ENCODE results near the gene TCP1.
A peak's percentile ranks its signal among the peaks of the same experiment; 100 is the strongest.
"Not testable (repeated sequence)": the region's sequence is repeated elsewhere in the genome, so short reads cannot be mapped to it uniquely, and the experiment has no call there.

Gene TCP1

GRCh38 chr6:159819932-159820640 lies 30.7 kb upstream of the TCP1 start:
- H3K9ac ChIP-seq, result peak overlapping the region; percentile 84
- TF ChIP-seq Cebpa-rat (IDR thresholded peaks at IDR 0.05), result no peak
- H4K20me1 ChIP-seq, result no peaks in the 10 kb centered on the region
- peak overlapping the region; percentile 95 for H3K27ac ChIP-seq
- no peaks in the 10 kb centered on the region for H3K9me3 ChIP-seq
- peaks cover 77% of the 10 kb centered on the region for H3K4me1 ChIP-seq
- peak overlapping the region; percentile 58 for H3K4me3 ChIP-seq
- no peaks in the 10 kb centered on the region for H3K36me3 ChIP-seq
- H3K4me2 ChIP-seq, result peak overlapping the region; percentile 99
- H3K27me3 ChIP-seq, result no peaks in the 10 kb centered on the region

DNA sequence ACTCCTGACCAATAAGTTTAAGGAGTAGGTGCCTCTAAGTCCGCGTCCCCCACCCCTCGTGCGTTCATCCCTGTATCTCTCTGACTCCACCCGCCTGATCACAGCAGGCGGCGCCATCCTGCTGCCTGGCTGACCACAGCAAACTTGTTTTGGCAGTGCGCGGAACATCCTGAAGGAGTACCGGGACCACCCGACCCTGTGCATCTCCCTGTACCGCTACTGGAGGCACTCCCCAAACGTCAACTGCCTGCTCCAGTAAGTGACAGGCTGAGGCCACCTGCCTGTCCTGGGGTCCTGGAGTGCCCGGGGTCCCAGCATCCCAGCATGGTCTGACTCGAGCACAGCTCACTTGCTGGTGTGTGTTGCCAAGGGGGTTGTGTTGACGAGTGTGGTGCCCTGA lies 29.7 kb upstream of the TCP1 start:
- Histone ChIP-seq H3K27ac (peak overlapping the region; percentile 95), H3K4me3 (peak overlapping the region; percentile 58), H3K4me2 (peak overlapping the region; percentile 99), H3K27me3 (no peaks in the 10 kb centered on the region), H3K36me3 (no peaks in the 10 kb centered on the region), H4K20me1 (no peaks in the 10 kb centered on the region), H3K9me3 (no peaks in the 10 kb centered on the region), H3K4me1 (peaks cover 77% of the 10 kb centered on the region), H3K9ac (peak overlapping the region; percentile 84)
- no peak for TF ChIP-seq Cebpa-rat (IDR thresholded peaks at IDR 0.05)

- no peak overlapping the region for H3K4me3 ChIP-seq
- no peak for TF ChIP-seq Cebpa-rat (IDR thresholded peaks at IDR 0.05)
- peak overlapping the region; percentile 95 for H3K27ac ChIP-seq
- H3K9me3 ChIP-seq, result no peaks in the 10 kb centered on the region
- peak overlapping the region; percentile 99 for H3K4me2 ChIP-seq
- H3K9ac ChIP-seq, result peak overlapping the region; percentile 84
- H3K4me1 ChIP-seq, result peaks cover 67% of the 10 kb centered on the region
- no peaks in the 10 kb centered on the region for H4K20me1 ChIP-seq
- H3K36me3 ChIP-seq, result no peaks in the 10 kb centered on the region
- no peaks in the 10 kb centered on the region for H3K27me3 ChIP-seq
Observed at GRCh38 chr6:159817951-159818739, 28.7 kb upstream of the TCP1 start.

DNA sequence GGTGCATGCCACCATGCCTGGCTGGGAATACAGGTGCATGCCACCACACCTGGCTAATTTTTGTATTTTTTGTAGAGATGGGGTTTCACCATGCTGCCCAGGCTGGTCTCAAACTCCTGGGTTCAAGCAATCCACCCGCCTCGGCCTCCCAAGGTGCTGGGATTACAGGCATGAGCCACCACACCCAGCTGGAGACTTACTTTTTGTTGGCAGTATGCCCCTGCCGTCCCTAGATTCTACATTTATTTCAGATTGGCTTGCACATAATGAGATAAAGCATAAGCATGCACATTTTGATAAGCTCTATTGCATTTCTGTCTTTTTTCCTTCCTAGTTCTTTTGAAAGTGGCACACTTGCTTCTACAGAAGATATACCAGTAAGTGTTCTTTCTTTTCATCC lies 27.4 kb upstream of the TCP1 start:
- H3K4me3 ChIP-seq, H3K9ac ChIP-seq, H3K36me3 ChIP-seq, H3K27me3 ChIP-seq, H4K20me1 ChIP-seq, H3K4me2 ChIP-seq, H3K9me3 ChIP-seq: not testable (repeated sequence)
- 0 out of 2 replicates have a peak overlapping the region, but pooled peaks have one; percentile 40 for H3K27ac ChIP-seq
- peaks cover 53% of the 10 kb centered on the region for H3K4me1 ChIP-seq

GRCh38 chr6:159815410-159815809 lies 26.0 kb upstream of the TCP1 start:
- no peak for TF ChIP-seq Cebpa-rat (IDR thresholded peaks at IDR 0.05)
- no peak overlapping the region for H3K4me3 ChIP-seq
- H4K20me1 ChIP-seq, result no peaks in the 10 kb centered on the region
- H3K4me1 ChIP-seq, result peaks cover 40% of the 10 kb centered on the region
- no peak overlapping the region for H3K27ac ChIP-seq
- no peak overlapping the region for H3K9ac ChIP-seq
- H3K9me3 ChIP-seq, result no peaks in the 10 kb centered on the region
- no peak overlapping the region for H3K4me2 ChIP-seq
- no peaks in the 10 kb centered on the region for H3K36me3 ChIP-seq
- H3K27me3 ChIP-seq, result no peaks in the 10 kb centered on the region

GRCh38 chr6:159813781-159814180 lies 24.4 kb upstream of the TCP1 start:
- Histone ChIP-seq H3K4me2 (no peak overlapping the region), H3K9me3 (no peaks in the 10 kb centered on the region), H3K27ac (no peak overlapping the region), H3K4me1 (peaks cover 27% of the 10 kb centered on the region), H4K20me1 (no peaks in the 10 kb centered on the region), H3K9ac (no peak overlapping the region), H3K27me3 (no peaks in the 10 kb centered on the region), H3K4me3 (no peak overlapping the region), H3K36me3 (no peaks in the 10 kb centered on the region)
- TF ChIP-seq Cebpa-rat (IDR thresholded peaks at IDR 0.05), result no peak

- Histone ChIP-seq H4K20me1 (no peaks in the 10 kb centered on the region), H3K9ac (no peak overlapping the region), H3K36me3 (no peaks in the 10 kb centered on the region), H3K4me2 (no peak overlapping the region; the same call in 1 of the 2 replicates), H3K4me1 (no peaks in the 10 kb centered on the region; the same call in 1 of the 2 replicates), H3K9me3 (no peaks in the 10 kb centered on the region), H3K4me3 (no peak overlapping the region), H3K27me3 (no peaks in the 10 kb centered on the region), H3K27ac (no peak overlapping the region)
- TF ChIP-seq Cebpa-rat (IDR thresholded peaks at IDR 0.05), result no peak
Observed at GRCh38 chr6:159809149-159809548, 19.7 kb upstream of the TCP1 start.

- Histone ChIP-seq H3K4me1 (no peaks in the 10 kb centered on the region; the same call in 1 of the 2 replicates), H3K4me2 (no peak overlapping the region), H3K9ac (no peak overlapping the region), H3K9me3 (no peaks in the 10 kb centered on the region), H4K20me1 (no peaks in the 10 kb centered on the region), H3K4me3 (no peak overlapping the region), H3K27me3 (no peaks in the 10 kb centered on the region), H3K36me3 (no peaks in the 10 kb centered on the region), H3K27ac (no peak overlapping the region)
- TF ChIP-seq Cebpa-rat (IDR thresholded peaks at IDR 0.05), result no peak
Observed at GRCh38 chr6:159808647-159809046, 19.2 kb upstream of the TCP1 start.

- no peak overlapping the region for H3K27ac ChIP-seq
Observed at GRCh38 chr6:159807150-159807858, 17.9 kb upstream of the TCP1 start.

More at GRCh38 chr6:159807150-159807858, 17.9 kb upstream of the TCP1 start:
- Histone ChIP-seq H3K4me3 (no peak overlapping the region), H3K4me1 (no peaks in the 10 kb centered on the region; the same call in 1 of the 2 replicates), H4K20me1 (no peaks in the 10 kb centered on the region), H3K36me3 (no peaks in the 10 kb centered on the region), H3K9me3 (no peaks in the 10 kb centered on the region), H3K27me3 (no peaks in the 10 kb centered on the region), H3K9ac (no peak overlapping the region), H3K4me2 (no peak overlapping the region)
- no peak; the same call in 1 of the 2 replicates for TF ChIP-seq Cebpa-rat (IDR thresholded peaks at IDR 0.05)
